ENCODE results near the gene IGF2BP2. TPM values are rescaled to one million over a fixed set of nuclear protein-coding genes. Genes with fewer than 3 reads are reported as not detected.

IGF2BP2 gene
- total RNA-seq, 1 experiment from 2014 or later, result 97.8 TPM

GRCh38 chr3:185714085-185714484 is 110.8 kb downstream of the IGF2BP2 start:
- H3K4me1 ChIP-seq (ENCODE audit: control insufficient read depth, insufficient read depth, low read length), result peaks cover 34% of the 10 kb centered on the region
- no peaks in the 10 kb centered on the region for H3K27me3 ChIP-seq (ENCODE audit: control insufficient read depth, insufficient read depth, low read length)
- no peaks in the 10 kb centered on the region for H3K36me3 ChIP-seq (ENCODE audit: control insufficient read depth, insufficient read depth, low read length)
- ChIA-PET POLR2A (no interaction called here), CTCF (no interaction called here)
- DNase-seq (ENCODE audit: low read depth, low spot score) (no peak), ATAC-seq (no peak)
- no TSS peak for BruUV-seq (replicated peaks)
- H3K27ac ChIP-seq (ENCODE audit: low read length), result no peak overlapping the region
- TF ChIP-seq, protein P1, sequence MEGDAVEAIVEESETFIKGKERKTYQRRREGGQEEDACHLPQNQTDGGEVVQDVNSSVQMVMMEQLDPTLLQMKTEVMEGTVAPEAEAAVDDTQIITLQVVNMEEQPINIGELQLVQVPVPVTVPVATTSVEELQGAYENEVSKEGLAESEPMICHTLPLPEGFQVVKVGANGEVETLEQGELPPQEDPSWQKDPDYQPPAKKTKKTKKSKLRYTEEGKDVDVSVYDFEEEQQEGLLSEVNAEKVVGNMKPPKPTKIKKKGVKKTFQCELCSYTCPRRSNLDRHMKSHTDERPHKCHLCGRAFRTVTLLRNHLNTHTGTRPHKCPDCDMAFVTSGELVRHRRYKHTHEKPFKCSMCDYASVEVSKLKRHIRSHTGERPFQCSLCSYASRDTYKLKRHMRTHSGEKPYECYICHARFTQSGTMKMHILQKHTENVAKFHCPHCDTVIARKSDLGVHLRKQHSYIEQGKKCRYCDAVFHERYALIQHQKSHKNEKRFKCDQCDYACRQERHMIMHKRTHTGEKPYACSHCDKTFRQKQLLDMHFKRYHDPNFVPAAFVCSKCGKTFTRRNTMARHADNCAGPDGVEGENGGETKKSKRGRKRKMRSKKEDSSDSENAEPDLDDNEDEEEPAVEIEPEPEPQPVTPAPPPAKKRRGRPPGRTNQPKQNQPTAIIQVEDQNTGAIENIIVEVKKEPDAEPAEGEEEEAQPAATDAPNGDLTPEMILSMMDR (IDR thresholded peaks at IDR 0.05), result no peak
- TF ChIP-seq TCF7L2 (IDR thresholded peaks at IDR 0.05; ENCODE audit: low read depth, low read length), result no peak
- in situ Hi-C loops (cut with HindIII; ENCODE audit: low pct_unique_long_range_greater_than_20kb, low sequenced_read_pairs), result no loop called here
- H3K4me3 ChIP-seq (ENCODE audit: low read depth in 2 of 2, low read length in 2 of 2), result no peak overlapping the region
- intact Hi-C loops (cut with micrococcal nuclease; ENCODE audit: unreplicated experiment), result no loop called here
- no peaks in the 10 kb centered on the region for H3K9me3 ChIP-seq (ENCODE audit: control insufficient read depth, insufficient read depth, low read depth, low read length)

GRCh38 chr3:185713015-185713414 is 111.8 kb downstream of the IGF2BP2 start:
- TF ChIP-seq, protein P1 (IDR thresholded peaks at IDR 0.05), result no peak
- TF ChIP-seq REST (IDR thresholded peaks at IDR 0.05; ENCODE audit: insufficient read depth in 1 of 2, low read depth in 2 of 2, low read length in 1 of 2) (no peak), SIN3A (IDR thresholded peaks at IDR 0.05; ENCODE audit: borderline replicate concordance, insufficient read depth, low read depth, low read length) (no peak), POLR2AphosphoS5 (IDR thresholded peaks at IDR 0.05; ENCODE audit: low read depth, low read length) (no peak), TCF7L2 (IDR thresholded peaks at IDR 0.05; ENCODE audit: low read depth, low read length) (no peak)
- BruUV-seq (replicated peaks), result no TSS peak
- Histone ChIP-seq H3K36me3 (ENCODE audit: control insufficient read depth, insufficient read depth, low read length) (no peaks in the 10 kb centered on the region), H3K4me1 (ENCODE audit: control insufficient read depth, insufficient read depth, low read length) (peaks cover 43% of the 10 kb centered on the region), H3K9me3 (ENCODE audit: control insufficient read depth, insufficient read depth, low read depth, low read length) (no peaks in the 10 kb centered on the region), H3K27ac (ENCODE audit: low read length) (no peak overlapping the region), H3K4me3 (ENCODE audit: low read depth in 2 of 2, low read length in 2 of 2) (no peak overlapping the region), H3K27me3 (ENCODE audit: control insufficient read depth, insufficient read depth, low read length) (no peaks in the 10 kb centered on the region)
- no peak for ATAC-seq
- in situ Hi-C loops (cut with HindIII; ENCODE audit: low pct_unique_long_range_greater_than_20kb, low sequenced_read_pairs) (no loop called here), intact Hi-C loops (cut with micrococcal nuclease; ENCODE audit: unreplicated experiment) (no loop called here)
- ChIA-PET POLR2A (no interaction called here), CTCF (interaction anchor here (0.7 kb wide), 1 partner anchor 52 kb away, joined by 3 read pairs; no protein-coding TSS in a partner anchor)
- no peak for DNase-seq (ENCODE audit: low read depth, low spot score)
